Measurements from ENCODE around the gene MTG2.

MTG2 gene

GRCh38 chr20:62244644-62245108 lies 61.8 kb downstream of the MTG2 start:
- no peak for TF ChIP-seq ZFP3 (CRISPR knock-in tag; IDR thresholded peaks at IDR 0.05)
- no peak for TF ChIP-seq CREB5 (CRISPR knock-in tag; IDR thresholded peaks at IDR 0.05; ENCODE audit: low read depth)
- TF ChIP-seq TOX (CRISPR knock-in tag; IDR thresholded peaks at IDR 0.05; ENCODE audit: borderline replicate concordance): no peak
- no peak for TF ChIP-seq ISL1 (CRISPR knock-in tag; IDR thresholded peaks at IDR 0.05)
- no peak for TF ChIP-seq RARB (CRISPR knock-in tag; IDR thresholded peaks at IDR 0.05)
- TF ChIP-seq ZNF565 (CRISPR knock-in tag; conservative IDR thresholded peaks at IDR 0.05; ENCODE audit: low read depth): no peak
- no peak for TF ChIP-seq ZC3H10 (CRISPR knock-in tag; IDR thresholded peaks at IDR 0.05)
- TF ChIP-seq BACH2 (CRISPR knock-in tag; IDR thresholded peaks at IDR 0.05; ENCODE audit: borderline replicate concordance): no peak
- TF ChIP-seq TSHZ2 (CRISPR knock-in tag; IDR thresholded peaks at IDR 0.05): no peak
- TF ChIP-seq TCF4 (CRISPR knock-in tag; IDR thresholded peaks at IDR 0.05; ENCODE audit: borderline replicate concordance): no peak
- TF ChIP-seq CSDC2 (CRISPR knock-in tag; IDR thresholded peaks at IDR 0.05): no peak
- no peak for TF ChIP-seq ZNF8 (CRISPR knock-in tag; IDR thresholded peaks at IDR 0.05)
- no peak for TF ChIP-seq SNAI2 (CRISPR knock-in tag; IDR thresholded peaks at IDR 0.05)
- no peak for TF ChIP-seq ZNF70 (CRISPR knock-in tag; IDR thresholded peaks at IDR 0.05)
- no peak for TF ChIP-seq PATZ1 (CRISPR knock-in tag; IDR thresholded peaks at IDR 0.05; ENCODE audit: borderline replicate concordance)
- ATAC-seq: no peak

- no peak for ATAC-seq
- TF ChIP-seq PATZ1 (CRISPR knock-in tag; IDR thresholded peaks at IDR 0.05; ENCODE audit: borderline replicate concordance) (no peak), ZNF565 (CRISPR knock-in tag; conservative IDR thresholded peaks at IDR 0.05; ENCODE audit: low read depth) (no peak), ZNF70 (CRISPR knock-in tag; IDR thresholded peaks at IDR 0.05) (no peak)
Measured at GRCh38 chr20:62245911-62246280, 63.1 kb downstream of the MTG2 start.

GRCh38 chr20:62246431-62246830 lies 63.6 kb downstream of the MTG2 start:
- ATAC-seq: no peak
- TF ChIP-seq TOX (CRISPR knock-in tag; IDR thresholded peaks at IDR 0.05; ENCODE audit: borderline replicate concordance): no peak
- TF ChIP-seq ISL1 (CRISPR knock-in tag; IDR thresholded peaks at IDR 0.05): no peak
- no peak for TF ChIP-seq TCF4 (CRISPR knock-in tag; IDR thresholded peaks at IDR 0.05; ENCODE audit: borderline replicate concordance)
- no peak for TF ChIP-seq ZFP30 (CRISPR knock-in tag; IDR thresholded peaks at IDR 0.05)
- TF ChIP-seq SNAI2 (CRISPR knock-in tag; IDR thresholded peaks at IDR 0.05): no peak
- TF ChIP-seq BACH2 (CRISPR knock-in tag; IDR thresholded peaks at IDR 0.05; ENCODE audit: borderline replicate concordance): no peak
- TF ChIP-seq ESRRG (CRISPR knock-in tag; IDR thresholded peaks at IDR 0.05): no peak
- no peak for TF ChIP-seq PATZ1 (CRISPR knock-in tag; IDR thresholded peaks at IDR 0.05; ENCODE audit: borderline replicate concordance)
- TF ChIP-seq ARNTL (CRISPR knock-in tag; IDR thresholded peaks at IDR 0.05; ENCODE audit: borderline replicate concordance, low read depth): no peak
- no peak for TF ChIP-seq OSR1 (CRISPR knock-in tag; IDR thresholded peaks at IDR 0.05)
- no peak for TF ChIP-seq ZNF565 (CRISPR knock-in tag; conservative IDR thresholded peaks at IDR 0.05; ENCODE audit: low read depth)
- TF ChIP-seq POU6F1 (CRISPR knock-in tag; IDR thresholded peaks at IDR 0.05; ENCODE audit: borderline replicate concordance, low read depth): no peak
- TF ChIP-seq CREB5 (CRISPR knock-in tag; IDR thresholded peaks at IDR 0.05; ENCODE audit: low read depth): no peak
- TF ChIP-seq CSDC2 (CRISPR knock-in tag; IDR thresholded peaks at IDR 0.05): no peak
- no peak for TF ChIP-seq ZNF70 (CRISPR knock-in tag; IDR thresholded peaks at IDR 0.05)
- no peak for TF ChIP-seq TSHZ2 (CRISPR knock-in tag; IDR thresholded peaks at IDR 0.05)
- TF ChIP-seq RARB (CRISPR knock-in tag; IDR thresholded peaks at IDR 0.05): no peak
